HEK293 (cell line): ENCODE data around the gene UBE2E1.

Experiments
- KLF16 ChIP-seq: fragments of 450-650 bp; formaldehyde crosslinking; IDR thresholded peaks from 2 replicates; pipeline ENCODE4 v1.5.1; 2017; ENCODE audit warnings: missing biosample characterization, missing genetic modification characterization
- KLF7 ChIP-seq: fragments of 450-650 bp; formaldehyde crosslinking; IDR thresholded peaks from 2 replicates; pipeline ENCODE4 v1.5.1; 2016; ENCODE audit warnings: missing biosample characterization, missing genetic modification characterization, borderline replicate concordance
- MEIS1 ChIP-seq: sonication (generic); formaldehyde crosslinking; IDR thresholded peaks from 2 replicates; pipeline ENCODE4 v1.8.1; 2022; ENCODE audit warnings: missing genetic modification reagents, mild to moderate bottlenecking, borderline replicate concordance
- OVOL3 ChIP-seq: fragments of 450-650 bp; formaldehyde crosslinking; IDR thresholded peaks from 2 replicates; pipeline ENCODE4 v1.5.1; 2016; ENCODE audit warnings: missing biosample characterization, missing genetic modification characterization
- PRDM4 ChIP-seq: fragments of 450-650 bp; formaldehyde crosslinking; IDR thresholded peaks from 2 replicates; pipeline ENCODE4 v1.5.1; 2017; ENCODE audit warnings: missing biosample characterization, missing genetic modification characterization
- SETDB1 ChIP-seq: IDR thresholded peaks from one replicate; pipeline ENCODE4 v1.6.1; 2017; ENCODE audit warnings: mild to moderate bottlenecking, low read length, moderate library complexity, mixed read lengths; ENCODE audit not compliant: insufficient read length
- SP2 ChIP-seq: fragments of 450-650 bp; formaldehyde crosslinking; IDR thresholded peaks from 2 replicates; pipeline ENCODE4 v1.5.1; 2016; ENCODE audit warnings: missing biosample characterization, missing genetic modification characterization
- ZBTB10 ChIP-seq: fragments of 450-650 bp; formaldehyde crosslinking; IDR thresholded peaks from 2 replicates; pipeline ENCODE4 v1.5.1; 2016; ENCODE audit warnings: missing biosample characterization, missing genetic modification characterization
- ZFP69B ChIP-seq: fragments of 450-650 bp; formaldehyde crosslinking; IDR thresholded peaks from 2 replicates; pipeline ENCODE4 v1.5.1; 2016; ENCODE audit warnings: missing biosample characterization, missing genetic modification characterization
- ZIC2 ChIP-seq: fragments of 450-650 bp; formaldehyde crosslinking; IDR thresholded peaks from 2 replicates; pipeline ENCODE4 v1.5.1; 2016; ENCODE audit warnings: missing biosample characterization, missing genetic modification characterization
- ZNF121 ChIP-seq: fragments of 450-650 bp; formaldehyde crosslinking; IDR thresholded peaks from 2 replicates; pipeline ENCODE4 v1.5.1; 2016; ENCODE audit warnings: missing biosample characterization, missing genetic modification characterization
- ZNF132 ChIP-seq: fragments of 450-650 bp; formaldehyde crosslinking; IDR thresholded peaks from 2 replicates; pipeline ENCODE4 v1.5.1; 2017; ENCODE audit warnings: missing biosample characterization, missing genetic modification characterization, borderline replicate concordance
- ZNF16 ChIP-seq: fragments of 450-650 bp; formaldehyde crosslinking; IDR thresholded peaks from 2 replicates; pipeline ENCODE4 v1.5.1; 2016; ENCODE audit warnings: low read depth, missing biosample characterization, missing genetic modification characterization
- ZNF214 ChIP-seq: fragments of 450-650 bp; formaldehyde crosslinking; IDR thresholded peaks from 2 replicates; pipeline ENCODE4 v1.5.1; 2017; ENCODE audit warnings: missing biosample characterization, mild to moderate bottlenecking, missing genetic modification characterization, borderline replicate concordance
- ZNF311 ChIP-seq: fragments of 450-650 bp; formaldehyde crosslinking; IDR thresholded peaks from 2 replicates; pipeline ENCODE4 v1.5.1; 2017; ENCODE audit warnings: missing biosample characterization, missing genetic modification characterization, borderline replicate concordance
- ZNF433 ChIP-seq: fragments of 450-650 bp; formaldehyde crosslinking; IDR thresholded peaks from 2 replicates; pipeline ENCODE4 v1.5.1; 2016; ENCODE audit warnings: missing biosample characterization, missing genetic modification characterization, low read depth
- ZNF473 ChIP-seq: fragments of 450-650 bp; formaldehyde crosslinking; IDR thresholded peaks from 2 replicates; pipeline ENCODE4 v1.5.1; 2017; ENCODE audit warnings: missing biosample characterization, missing genetic modification characterization
- ZNF624 ChIP-seq: fragments of 450-650 bp; formaldehyde crosslinking; IDR thresholded peaks from 2 replicates; pipeline ENCODE4 v1.5.1; 2017; ENCODE audit warnings: missing biosample characterization, missing genetic modification characterization
- ZNF645 ChIP-seq: fragments of 450-650 bp; formaldehyde crosslinking; IDR thresholded peaks from 2 replicates; pipeline ENCODE4; 2016; ENCODE audit warnings: missing biosample characterization, missing genetic modification characterization
- ZNF658 ChIP-seq: fragments of 450-650 bp; formaldehyde crosslinking; IDR thresholded peaks from 2 replicates; pipeline ENCODE4; 2016; ENCODE audit warnings: missing biosample characterization, missing genetic modification characterization
- ZNF677 ChIP-seq: fragments of 450-650 bp; IDR thresholded peaks from 2 replicates; pipeline ENCODE4 v1.5.0; 2018; ENCODE audit warnings: missing biosample characterization, mild to moderate bottlenecking, missing genetic modification characterization, moderate library complexity
- ZNF707 ChIP-seq: fragments of 450-650 bp; formaldehyde crosslinking; IDR thresholded peaks from 2 replicates; pipeline ENCODE4 v1.5.1; 2016; ENCODE audit warnings: missing biosample characterization, missing genetic modification characterization
- ZNF76 ChIP-seq: fragments of 450-650 bp; formaldehyde crosslinking; IDR thresholded peaks from 2 replicates; pipeline ENCODE4; 2016; ENCODE audit warnings: low read depth, missing biosample characterization, missing genetic modification characterization, borderline replicate concordance
- ZNF830 ChIP-seq: fragments of 450-650 bp; IDR thresholded peaks from 2 replicates; pipeline ENCODE4 v1.5.0; 2018; ENCODE audit warnings: missing biosample characterization, missing genetic modification characterization, low read depth, mild to moderate bottlenecking, moderate library complexity
- ZSCAN16 ChIP-seq: fragments of 450-650 bp; formaldehyde crosslinking; IDR thresholded peaks from 2 replicates; pipeline ENCODE4 v1.5.1; 2016; ENCODE audit warnings: missing biosample characterization, missing genetic modification characterization
- ZSCAN30 ChIP-seq: fragments of 450-650 bp; IDR thresholded peaks from 2 replicates; pipeline ENCODE4 v1.5.1; 2018; ENCODE audit warnings: missing biosample characterization, mild to moderate bottlenecking, missing genetic modification characterization, moderate library complexity
- TF ChIP-seq, protein P1 (sequence below): fragments of 450-650 bp; formaldehyde crosslinking; optimal IDR thresholded peaks from 2 replicates; pipeline ENCODE3; 2016; ENCODE audit warnings: missing biosample characterization, mild to moderate bottlenecking, missing genetic modification characterization
- TF ChIP-seq, protein P2 (sequence below): IDR thresholded peaks from 2 replicates; pipeline ENCODE4 v1.6.1; 2011; ENCODE audit warnings: mild to moderate bottlenecking, low read depth, low read length, borderline replicate concordance
- TF ChIP-seq, protein P3 (sequence below): fragments of 450-650 bp; IDR thresholded peaks from 2 replicates; pipeline ENCODE4 v1.5.1; 2018; ENCODE audit warnings: missing biosample characterization, mild to moderate bottlenecking, missing genetic modification characterization

UBE2E1 gene

DNA sequence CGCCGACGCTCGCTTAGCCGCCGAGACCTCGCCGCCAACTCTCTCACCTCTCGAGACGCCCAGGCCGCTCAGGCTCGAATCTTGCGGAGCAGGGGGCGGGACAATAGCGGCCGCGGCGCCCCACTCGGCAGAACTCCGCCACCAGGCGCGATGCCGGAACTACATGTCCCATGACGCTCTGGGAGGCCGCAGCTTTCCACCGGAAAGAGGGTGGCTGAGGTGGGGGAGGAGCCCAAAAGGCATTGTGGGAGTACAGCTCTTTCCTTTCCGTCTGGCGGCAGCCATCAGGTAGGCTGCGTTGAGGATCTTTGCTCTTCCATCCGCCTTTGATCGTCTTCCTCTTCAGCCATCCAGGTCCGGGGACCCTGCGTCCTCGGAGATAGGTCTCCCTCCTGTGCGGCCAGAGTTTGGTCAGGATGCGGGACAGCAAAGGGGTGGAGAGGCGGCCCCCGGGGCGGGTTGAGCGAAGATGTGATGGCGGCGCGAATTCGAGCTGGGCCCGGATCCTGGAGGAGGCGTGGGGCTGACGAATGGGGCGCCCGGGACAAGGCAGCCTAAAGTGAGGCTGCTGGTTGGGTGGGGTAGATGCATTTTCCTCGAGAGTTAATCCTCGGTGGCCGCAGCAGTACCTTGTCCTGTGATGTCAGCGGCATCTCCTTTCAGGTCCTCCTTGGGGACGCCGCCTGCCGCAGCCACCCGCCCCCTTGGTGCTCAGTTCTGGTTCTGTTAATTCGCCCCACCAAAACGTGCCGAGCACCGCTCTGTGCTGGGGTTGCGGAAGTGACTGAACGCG is 111.3 kb downstream of the UBE2E1 start, which contains the start of the genes NKIRAS1 and RPL15 (continued):
- peak; percentile 64 for TF ChIP-seq PRDM4
- peak; percentile 23; the same call in 1 of the 2 replicates for TF ChIP-seq ZFP69B
- 0 out of 2 replicates have a peak, but pooled peaks have one; percentile 18 for TF ChIP-seq ZNF311 (tag by site-specific recombination)
- TF ChIP-seq ZNF645 (tag by site-specific recombination) = peak; percentile 90; the same call in 1 of the 2 replicates
- TF ChIP-seq, protein P1, sequence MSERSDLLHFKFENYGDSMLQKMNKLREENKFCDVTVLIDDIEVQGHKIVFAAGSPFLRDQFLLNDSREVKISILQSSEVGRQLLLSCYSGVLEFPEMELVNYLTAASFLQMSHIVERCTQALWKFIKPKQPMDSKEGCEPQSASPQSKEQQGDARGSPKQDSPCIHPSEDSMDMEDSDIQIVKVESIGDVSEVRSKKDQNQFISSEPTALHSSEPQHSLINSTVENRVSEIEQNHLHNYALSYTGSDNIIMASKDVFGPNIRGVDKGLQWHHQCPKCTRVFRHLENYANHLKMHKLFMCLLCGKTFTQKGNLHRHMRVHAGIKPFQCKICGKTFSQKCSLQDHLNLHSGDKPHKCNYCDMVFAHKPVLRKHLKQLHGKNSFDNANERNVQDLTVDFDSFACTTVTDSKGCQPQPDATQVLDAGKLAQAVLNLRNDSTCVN = peak; percentile 60
- TF ChIP-seq KLF16 (tag by site-specific recombination) = peak; percentile 93
- TF ChIP-seq MEIS1 (CRISPR knock-in tag) = no peak
- TF ChIP-seq ZNF132 = no peak
- TF ChIP-seq ZNF433 (tag by site-specific recombination) = no peak
- TF ChIP-seq, protein P2, sequence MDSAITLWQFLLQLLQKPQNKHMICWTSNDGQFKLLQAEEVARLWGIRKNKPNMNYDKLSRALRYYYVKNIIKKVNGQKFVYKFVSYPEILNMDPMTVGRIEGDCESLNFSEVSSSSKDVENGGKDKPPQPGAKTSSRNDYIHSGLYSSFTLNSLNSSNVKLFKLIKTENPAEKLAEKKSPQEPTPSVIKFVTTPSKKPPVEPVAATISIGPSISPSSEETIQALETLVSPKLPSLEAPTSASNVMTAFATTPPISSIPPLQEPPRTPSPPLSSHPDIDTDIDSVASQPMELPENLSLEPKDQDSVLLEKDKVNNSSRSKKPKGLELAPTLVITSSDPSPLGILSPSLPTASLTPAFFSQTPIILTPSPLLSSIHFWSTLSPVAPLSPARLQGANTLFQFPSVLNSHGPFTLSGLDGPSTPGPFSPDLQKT = no peak; the same call in 1 of the 2 replicates
- peak; percentile 98 for TF ChIP-seq ZSCAN30
- TF ChIP-seq ZNF473 (tag by site-specific recombination) = no peak
- TF ChIP-seq ZNF121 (tag by site-specific recombination) = peak; percentile 64; the same call in 1 of the 2 replicates
- TF ChIP-seq ZNF658 = no peak; the same call in 1 of the 2 replicates
- TF ChIP-seq ZNF214 (tag by site-specific recombination) = no peak
- TF ChIP-seq, protein P3, sequence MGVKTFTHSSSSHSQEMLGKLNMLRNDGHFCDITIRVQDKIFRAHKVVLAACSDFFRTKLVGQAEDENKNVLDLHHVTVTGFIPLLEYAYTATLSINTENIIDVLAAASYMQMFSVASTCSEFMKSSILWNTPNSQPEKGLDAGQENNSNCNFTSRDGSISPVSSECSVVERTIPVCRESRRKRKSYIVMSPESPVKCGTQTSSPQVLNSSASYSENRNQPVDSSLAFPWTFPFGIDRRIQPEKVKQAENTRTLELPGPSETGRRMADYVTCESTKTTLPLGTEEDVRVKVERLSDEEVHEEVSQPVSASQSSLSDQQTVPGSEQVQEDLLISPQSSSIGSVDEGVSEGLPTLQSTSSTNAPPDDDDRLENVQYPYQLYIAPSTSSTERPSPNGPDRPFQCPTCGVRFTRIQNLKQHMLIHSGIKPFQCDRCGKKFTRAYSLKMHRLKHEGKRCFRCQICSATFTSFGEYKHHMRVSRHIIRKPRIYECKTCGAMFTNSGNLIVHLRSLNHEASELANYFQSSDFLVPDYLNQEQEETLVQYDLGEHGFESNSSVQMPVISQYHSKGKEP = peak; percentile 46; the same call in 1 of the 2 replicates
- peak; percentile 65 for TF ChIP-seq OVOL3 (tag by site-specific recombination)
- TF ChIP-seq ZNF830 (tag by site-specific recombination) = no peak
- no peak for TF ChIP-seq SETDB1
- no peak for TF ChIP-seq ZIC2 (tag by site-specific recombination)
- no peak for TF ChIP-seq ZNF677 (tag by site-specific recombination)
- TF ChIP-seq KLF7 (tag by site-specific recombination) = peak; percentile 84
- TF ChIP-seq ZNF707 (tag by site-specific recombination) = 0 out of 2 replicates have a peak, but pooled peaks have one; percentile 23
- peak; percentile 79; the same call in 1 of the 2 replicates for TF ChIP-seq ZBTB10 (tag by site-specific recombination)
- peak; percentile 98 for TF ChIP-seq ZNF76 (tag by site-specific recombination)
- TF ChIP-seq SP2 = peak; percentile 88
- TF ChIP-seq ZNF624 (tag by site-specific recombination) = peak; percentile 68; the same call in 1 of the 2 replicates
- TF ChIP-seq ZNF16 (tag by site-specific recombination) = no peak
- TF ChIP-seq ZSCAN16 = no peak
